ENCODE data around the gene CCHCR1.

Gene CCHCR1

GRCh38 chr6:31126396-31127175 lies 31.0 kb downstream of the CCHCR1 start:
- no peak for DNase-seq

- no peak for DNase-seq
These were observed 31.8 kb downstream of the CCHCR1 start for GRCh38 chr6:31125586-31126363.

- no peak for DNase-seq
These were observed 32.4 kb downstream of the CCHCR1 start for GRCh38 chr6:31125162-31125561.

- no peak for DNase-seq
These were observed 34.6 kb downstream of the CCHCR1 start for GRCh38 chr6:31122791-31123706.

GRCh38 chr6:31121131-31121790 lies 36.3 kb downstream of the CCHCR1 start:
- no peak for DNase-seq

GRCh38 chr6:31120151-31120915 lies 37.3 kb downstream of the CCHCR1 start, which contains the start of gene CDSN:
Gene CDSN (minus strand): TSS chr6:31120446. CDS start chr6:31120419, 27 bp downstream.
- no peak for DNase-seq

- no peak for DNase-seq
These were observed 39.4 kb downstream of the CCHCR1 start for GRCh38 chr6:31118178-31118577.

- no peak for DNase-seq
These were observed 40.8 kb downstream of the CCHCR1 start for GRCh38 chr6:31116661-31117385.

GRCh38 chr6:31115941-31116560 lies 41.6 kb downstream of the CCHCR1 start:
- no peak for DNase-seq

- no peak for DNase-seq
These were observed 42.4 kb downstream of the CCHCR1 start for GRCh38 chr6:31114970-31115849.

- no peak for DNase-seq
These were observed 43.1 kb downstream of the CCHCR1 start, which contains the start of gene PSORS1C1 for GRCh38 chr6:31114541-31114878. Gene PSORS1C1 (plus strand): TSS chr6:31114800. CDS start chr6:31129633, 14,833 bp downstream.

GRCh38 chr6:31113861-31114540 lies 43.6 kb downstream of the CCHCR1 start:
- DNase-seq: no peak

- no peak for DNase-seq
These were observed 45.1 kb downstream of the CCHCR1 start, which contains the start of gene C6orf15 for GRCh38 chr6:31112478-31112877. Gene C6orf15 (minus strand): TSS chr6:31112575. CDS start chr6:31112555, 20 bp downstream.

- no peak for DNase-seq
These were observed 45.9 kb downstream of the CCHCR1 start for GRCh38 chr6:31111712-31112111.

- DNase-seq: no peak
These were observed 46.6 kb downstream of the CCHCR1 start for GRCh38 chr6:31110825-31111582.

- no peak for DNase-seq
These were observed 50.5 kb downstream of the CCHCR1 start for GRCh38 chr6:31107052-31107451.

- no peak for DNase-seq
These were observed 54.5 kb downstream of the CCHCR1 start for GRCh38 chr6:31103136-31103535.

GRCh38 chr6:31098449-31098938 lies 59.1 kb downstream of the CCHCR1 start:
- no peak for DNase-seq
